ENCODE data around the gene KRT17.

- TF ChIP-seq CTCF (conservative IDR thresholded peaks at IDR 0.05) (no peak), EZH2 (IDR thresholded peaks at IDR 0.05; ENCODE audit: low read depth) (no peak)
These were observed at the start of gene KRT17 for GRCh38 chr17:41624208-41625101.

Data from PC-9 (cell line).